ENCODE measurements around the gene LGALS12.
A peak's percentile ranks its signal among the peaks of the same experiment; 100 is the strongest.
"Not testable (repeated sequence)": the region's sequence is repeated elsewhere in the genome, so short reads cannot be mapped to it uniquely, and the experiment has no call there.

LGALS12 gene

GRCh38 chr11:63532799-63533475 lies 27.1 kb downstream of the LGALS12 start:
- DNase-seq (ENCODE audit: low read depth), result peak; percentile 25

- DNase-seq (ENCODE audit: low read depth), result no peak
These were observed 28.2 kb downstream of the LGALS12 start for GRCh38 chr11:63534076-63534475.

GRCh38 chr11:63534895-63535461 lies 29.1 kb downstream of the LGALS12 start:
- no peak for DNase-seq (ENCODE audit: low read depth)

GRCh38 chr11:63535734-63536133 lies 29.9 kb downstream of the LGALS12 start:
- no peak for DNase-seq (ENCODE audit: low read depth)

- DNase-seq (ENCODE audit: low read depth), result peak; percentile 73
These were observed 30.9 kb downstream of the LGALS12 start, which contains the start of gene PLAAT4 for GRCh38 chr11:63536669-63537292. PLAAT4 (plus strand) TSS chr11:63536808; CDS start chr11:63536869, 61 bp downstream.

- DNase-seq (ENCODE audit: low read depth), result peak; percentile 27
These were observed 31.6 kb downstream of the LGALS12 start for GRCh38 chr11:63537293-63538101.

- DNase-seq (ENCODE audit: low read depth), result peak; percentile 82
These were observed 36.6 kb downstream of the LGALS12 start for GRCh38 chr11:63542506-63542905.

GRCh38 chr11:63543711-63544110 lies 37.8 kb downstream of the LGALS12 start:
- no peak for DNase-seq (ENCODE audit: low read depth)

GRCh38 chr11:63547061-63547460 lies 41.2 kb downstream of the LGALS12 start:
- no peak for DNase-seq (ENCODE audit: low read depth)

- peak; percentile 83 for DNase-seq (ENCODE audit: low read depth)
These were observed 42.3 kb downstream of the LGALS12 start for GRCh38 chr11:63548178-63548577.

GRCh38 chr11:63549411-63549810 lies 43.5 kb downstream of the LGALS12 start:
- DNase-seq (ENCODE audit: low read depth), result no peak

GRCh38 chr11:63550156-63550700 lies 44.3 kb downstream of the LGALS12 start:
- DNase-seq (ENCODE audit: low read depth), result not testable (repeated sequence)

GRCh38 chr11:63551091-63551888 lies 45.4 kb downstream of the LGALS12 start:
- DNase-seq (ENCODE audit: low read depth), result no peak

GRCh38 chr11:63551889-63552266 lies 46.0 kb downstream of the LGALS12 start:
- DNase-seq (ENCODE audit: low read depth), result no peak

- DNase-seq (ENCODE audit: low read depth), result no peak
These were observed 47.0 kb downstream of the LGALS12 start for GRCh38 chr11:63552921-63553320.

GRCh38 chr11:63553759-63554158 lies 47.9 kb downstream of the LGALS12 start:
- DNase-seq (ENCODE audit: low read depth), result peak; percentile 65

- DNase-seq (ENCODE audit: low read depth), result no peak
These were observed 49.0 kb downstream of the LGALS12 start for GRCh38 chr11:63554877-63555223.

GRCh38 chr11:63556404-63557013 lies 50.6 kb downstream of the LGALS12 start:
- no peak for DNase-seq (ENCODE audit: low read depth)

- DNase-seq (ENCODE audit: low read depth), result no peak
These were observed 51.7 kb downstream of the LGALS12 start for GRCh38 chr11:63557570-63557969.

GRCh38 chr11:63558459-63559157 lies 52.7 kb downstream of the LGALS12 start:
- DNase-seq (ENCODE audit: low read depth), result no peak
